ENCODE data around the gene RIN3.

RIN3 gene

DNA sequence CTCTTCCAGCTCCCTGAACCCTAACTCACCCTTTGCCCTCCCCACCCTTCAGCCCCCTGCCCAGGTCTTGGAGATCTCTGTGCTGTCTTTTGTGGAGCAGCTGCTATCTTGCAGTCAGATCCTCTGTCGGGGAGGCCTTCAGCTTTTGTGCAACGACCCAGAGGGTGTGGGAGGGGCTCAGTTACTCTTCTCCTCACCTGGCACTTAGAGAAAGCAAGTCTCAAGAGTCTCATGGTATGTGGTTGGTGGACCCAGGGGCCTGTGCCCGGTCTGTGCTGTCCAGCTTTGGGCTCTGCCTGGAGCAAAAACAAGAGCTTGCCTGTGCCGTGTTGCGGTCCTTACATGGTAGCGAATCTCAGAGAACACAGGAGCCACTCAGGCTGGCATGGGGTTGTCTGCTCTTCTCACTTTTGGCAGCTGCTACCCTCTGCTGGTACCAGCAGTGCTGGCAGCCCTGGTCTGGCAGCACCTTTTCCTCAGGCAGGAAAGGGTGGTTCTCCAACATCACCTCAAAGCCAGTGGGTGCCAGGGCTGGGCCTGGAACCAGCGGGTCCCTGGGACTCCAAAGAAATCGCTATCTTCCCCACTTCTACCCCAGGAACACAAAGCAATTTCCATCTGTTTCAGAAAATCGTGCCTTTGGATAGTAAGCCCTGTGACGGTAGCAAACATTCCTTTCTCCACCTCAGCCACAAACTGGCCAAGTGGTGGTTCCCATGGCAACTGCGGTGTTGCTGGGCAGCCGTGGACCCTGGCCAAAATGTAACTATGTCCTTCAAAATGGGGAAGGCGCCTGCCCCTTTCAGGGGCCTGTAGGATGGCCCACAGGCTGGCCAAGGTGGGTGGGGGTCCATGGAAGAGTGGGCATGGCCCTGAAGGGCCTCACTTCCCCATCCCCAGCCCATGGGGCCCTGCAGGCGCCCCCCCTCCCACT lies 90.0 kb downstream of the RIN3 start:
- peaks cover 40% of the 10 kb centered on the region for H3K4me1 Mint-ChIP-seq
- peaks cover 20% of the 10 kb centered on the region for H3K36me3 Mint-ChIP-seq (ENCODE audit: low read depth)
- ATAC-seq, result peak; percentile 67
- H3K27ac Mint-ChIP-seq, result no peak overlapping the region
- no peak overlapping the region for H3K4me3 Mint-ChIP-seq
- no peaks in the 10 kb centered on the region for H3K27me3 Mint-ChIP-seq
- DNase-seq, result no peak
- H3K9me3 Mint-ChIP-seq, result no peaks in the 10 kb centered on the region

DNA sequence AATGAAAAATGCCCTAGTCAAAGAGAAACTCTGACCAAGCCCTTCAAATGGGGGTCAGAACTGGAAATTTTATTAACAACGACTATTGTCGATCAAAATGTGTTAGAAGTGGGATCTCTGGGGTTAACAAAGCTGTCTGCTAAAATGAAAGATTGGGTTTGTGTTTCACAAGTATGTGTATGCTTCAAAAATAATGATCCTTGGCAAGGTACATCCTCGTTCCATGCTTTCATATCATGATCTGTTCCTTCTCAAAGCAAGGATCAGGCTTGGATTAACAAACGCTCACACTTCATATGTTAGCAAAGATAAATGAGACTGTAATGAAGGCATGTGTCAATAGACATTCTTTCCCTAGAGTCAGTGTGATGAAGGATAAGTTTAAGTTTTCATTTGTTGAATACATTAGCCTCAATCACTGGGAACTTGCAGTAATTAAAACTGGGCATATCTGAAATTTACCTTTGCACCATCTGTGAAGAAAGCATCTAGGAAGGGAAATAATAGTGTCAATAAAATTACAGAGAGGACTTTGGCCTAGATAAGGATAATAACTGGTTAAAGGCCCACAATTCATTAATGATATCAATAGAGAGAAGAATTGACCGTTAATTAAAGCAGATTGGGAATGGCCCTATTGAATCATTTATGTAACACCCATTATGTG lies 91.8 kb downstream of the RIN3 start:
- H3K9me3 Mint-ChIP-seq, result no peaks in the 10 kb centered on the region
- peaks cover 36% of the 10 kb centered on the region for H3K4me1 Mint-ChIP-seq
- ATAC-seq, result no peak
- no peaks in the 10 kb centered on the region for H3K27me3 Mint-ChIP-seq
- peaks cover 20% of the 10 kb centered on the region for H3K36me3 Mint-ChIP-seq (ENCODE audit: low read depth)
- H3K4me3 Mint-ChIP-seq, result no peak overlapping the region
- no peak for DNase-seq
- no peak overlapping the region for H3K27ac Mint-ChIP-seq

DNA sequence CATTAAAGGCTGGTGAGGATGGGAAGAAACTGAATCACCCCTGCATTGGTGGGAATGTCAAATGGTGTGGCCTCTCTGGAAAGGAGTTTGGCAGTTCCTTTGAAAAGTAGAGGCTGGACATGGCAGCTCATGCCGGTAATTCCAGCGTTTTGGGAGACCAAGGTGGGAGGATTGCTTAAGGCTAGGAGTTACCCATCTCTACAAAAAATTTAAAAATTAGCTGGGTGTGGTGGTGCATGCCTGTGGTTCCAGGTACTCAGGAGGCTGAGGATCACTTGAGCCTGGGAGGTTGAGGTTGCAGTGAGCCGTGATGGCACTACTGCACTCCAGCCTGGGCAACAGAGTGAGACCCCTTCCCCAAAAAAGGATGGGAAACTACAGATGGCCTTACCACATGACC lies 93.7 kb downstream of the RIN3 start:
- Mint-ChIP-seq H3K36me3 (ENCODE audit: low read depth) (peaks cover 33% of the 10 kb centered on the region), H3K27me3 (no peaks in the 10 kb centered on the region), H3K4me1 (peaks cover 31% of the 10 kb centered on the region), H3K9me3 (no peaks in the 10 kb centered on the region), H3K27ac (no peak overlapping the region), H3K4me3 (no peak overlapping the region)
- ATAC-seq, result no peak
- DNase-seq, result no peak

DNA sequence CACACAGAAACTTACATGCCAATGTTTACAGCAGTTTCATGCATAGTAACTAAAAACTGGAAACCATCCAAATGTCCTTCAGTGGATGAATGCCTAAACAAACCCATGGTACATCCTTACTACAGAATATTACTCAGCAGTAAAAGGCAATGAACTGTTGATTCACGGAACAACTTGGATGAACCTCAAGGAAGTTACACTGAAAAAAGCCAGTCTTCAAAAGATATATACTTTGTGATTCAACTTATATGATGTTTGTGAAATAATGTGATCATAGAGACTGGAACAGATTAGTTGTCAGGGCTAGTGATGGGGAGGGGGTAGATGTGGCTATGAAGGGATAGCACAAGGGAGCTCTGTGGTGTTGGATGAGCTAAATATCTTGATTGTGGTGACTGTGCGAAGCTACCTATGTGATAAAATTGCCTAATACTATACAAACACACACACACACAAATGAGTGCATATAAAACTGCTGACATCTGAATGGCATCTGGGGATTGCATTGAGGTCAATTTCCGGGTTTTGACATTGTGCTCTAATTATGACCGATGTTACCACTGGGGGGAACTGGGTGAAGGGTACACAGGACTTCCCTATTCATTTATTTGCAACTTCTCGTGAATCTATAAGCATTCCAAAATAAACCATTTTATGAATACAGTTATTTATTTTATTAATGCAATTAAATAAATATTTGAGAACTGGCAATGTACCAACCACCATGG lies 94.3 kb downstream of the RIN3 start:
- H3K4me1 Mint-ChIP-seq, result peaks cover 33% of the 10 kb centered on the region
- ATAC-seq, result no peak
- H3K36me3 Mint-ChIP-seq (ENCODE audit: low read depth), result peaks cover 33% of the 10 kb centered on the region
- no peaks in the 10 kb centered on the region for H3K27me3 Mint-ChIP-seq
- H3K4me3 Mint-ChIP-seq, result no peak overlapping the region
- DNase-seq, result no peak
- H3K27ac Mint-ChIP-seq, result no peak overlapping the region
- H3K9me3 Mint-ChIP-seq, result no peaks in the 10 kb centered on the region

DNA sequence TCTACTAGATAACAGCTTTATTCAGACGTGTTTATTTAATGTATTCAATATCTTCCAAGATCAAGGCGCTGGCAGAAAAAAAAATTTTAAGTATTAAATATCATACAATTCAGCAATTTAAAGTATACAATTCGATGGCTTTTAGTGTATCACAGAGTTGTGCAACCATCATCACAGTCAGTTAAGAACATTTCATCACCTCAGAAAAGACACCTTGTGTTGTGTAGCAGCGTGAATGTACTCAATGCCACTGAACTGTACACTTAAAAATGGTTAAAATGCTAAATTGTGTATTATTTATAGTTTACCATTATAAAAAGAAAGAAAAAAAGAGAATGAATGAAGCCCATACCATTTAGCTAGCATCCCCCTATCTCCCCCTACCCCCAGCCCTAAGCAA lies 96.4 kb downstream of the RIN3 start:
- no peaks in the 10 kb centered on the region for H3K27me3 Mint-ChIP-seq
- peaks cover 33% of the 10 kb centered on the region for H3K36me3 Mint-ChIP-seq (ENCODE audit: low read depth)
- no peaks in the 10 kb centered on the region for H3K9me3 Mint-ChIP-seq
- ATAC-seq, result no peak
- no peak overlapping the region for H3K4me3 Mint-ChIP-seq
- no peak overlapping the region for H3K27ac Mint-ChIP-seq
- no peak for DNase-seq
- peaks cover 43% of the 10 kb centered on the region for H3K4me1 Mint-ChIP-seq

DNA sequence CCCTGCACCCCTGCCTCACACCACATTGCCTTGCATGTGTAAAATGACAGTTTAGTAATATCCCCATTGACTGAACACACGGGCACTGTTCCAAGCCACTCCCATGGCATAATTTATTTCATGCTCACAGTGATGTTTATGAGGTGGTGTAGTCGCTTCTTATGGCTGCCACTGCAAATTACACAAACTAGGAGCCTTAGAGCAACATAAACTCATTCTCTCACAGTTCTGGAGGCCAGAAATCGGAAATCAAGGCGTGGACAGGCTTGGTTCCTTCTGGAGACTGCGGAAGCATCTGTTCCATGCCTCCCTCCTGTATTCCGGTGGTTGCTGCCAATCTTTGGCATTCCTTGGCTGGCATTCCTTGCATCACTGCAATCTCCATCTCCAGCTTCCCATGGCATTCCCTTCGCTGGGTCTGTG lies 97.3 kb downstream of the RIN3 start:
- DNase-seq (no peak), ATAC-seq (no peak)
- Mint-ChIP-seq H3K27me3 (no peaks in the 10 kb centered on the region), H3K9me3 (no peaks in the 10 kb centered on the region), H3K4me3 (no peak overlapping the region), H3K36me3 (ENCODE audit: low read depth) (peaks cover 34% of the 10 kb centered on the region), H3K27ac (no peak overlapping the region), H3K4me1 (peaks cover 52% of the 10 kb centered on the region)

- H3K4me3 Mint-ChIP-seq, result no peak overlapping the region
- H3K9me3 Mint-ChIP-seq, result no peaks in the 10 kb centered on the region
- ATAC-seq (no peak), DNase-seq (peak; percentile 84)
- peaks cover 57% of the 10 kb centered on the region for H3K4me1 Mint-ChIP-seq
- peaks cover 26% of the 10 kb centered on the region for H3K36me3 Mint-ChIP-seq (ENCODE audit: low read depth)
- no peaks in the 10 kb centered on the region for H3K27me3 Mint-ChIP-seq
- H3K27ac Mint-ChIP-seq, result peak overlapping the region; percentile 29
Observed at GRCh38 chr14:92613008-92613658, 99.6 kb downstream of the RIN3 start.

- Mint-ChIP-seq H3K4me1 (peaks cover 57% of the 10 kb centered on the region), H3K9me3 (no peaks in the 10 kb centered on the region), H3K27ac (no peak overlapping the region), H3K36me3 (ENCODE audit: low read depth) (peaks cover 26% of the 10 kb centered on the region), H3K27me3 (no peaks in the 10 kb centered on the region), H3K4me3 (no peak overlapping the region)
- ATAC-seq (no peak), DNase-seq (no peak)
Observed at GRCh38 chr14:92613681-92614260, 100.2 kb downstream of the RIN3 start.

DNA sequence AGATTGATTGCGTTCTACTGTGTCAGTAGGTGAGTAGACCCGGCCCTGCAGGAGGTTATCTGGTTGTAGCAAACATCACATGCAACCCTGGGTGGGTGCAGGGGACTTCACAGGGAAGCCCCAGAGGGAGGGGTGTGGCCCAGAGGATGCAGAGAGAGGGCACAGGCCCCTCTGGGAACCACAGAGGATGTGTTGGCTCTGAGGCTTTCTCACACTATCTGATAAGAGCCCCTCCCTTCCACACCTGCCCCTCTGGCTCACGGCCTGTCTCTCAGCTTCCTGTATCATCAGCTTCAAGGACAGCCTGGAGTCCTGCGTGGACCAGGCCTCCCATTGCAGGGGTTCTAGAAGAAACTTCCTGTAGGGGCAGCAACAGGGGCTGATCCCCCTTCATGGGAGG lies 101.9 kb downstream of the RIN3 start:
- ATAC-seq (peak; percentile 94), DNase-seq (peak; percentile 65)
- H3K9me3 Mint-ChIP-seq, result no peaks in the 10 kb centered on the region
- peaks cover 37% of the 10 kb centered on the region for H3K36me3 Mint-ChIP-seq (ENCODE audit: low read depth)
- H3K27me3 Mint-ChIP-seq, result no peaks in the 10 kb centered on the region
- peak overlapping the region; percentile 71 for H3K27ac Mint-ChIP-seq
- H3K4me3 Mint-ChIP-seq, result peak overlapping the region; percentile 47
- peaks cover 46% of the 10 kb centered on the region for H3K4me1 Mint-ChIP-seq

- ATAC-seq (no peak), DNase-seq (no peak)
- Mint-ChIP-seq H3K4me3 (no peak overlapping the region), H3K27ac (peak overlapping the region; percentile 71), H3K9me3 (peaks cover under 1% of the 10 kb centered on the region), H3K27me3 (no peaks in the 10 kb centered on the region), H3K36me3 (ENCODE audit: low read depth) (peaks cover 36% of the 10 kb centered on the region), H3K4me1 (peaks cover 46% of the 10 kb centered on the region)
Observed at GRCh38 chr14:92616178-92616577, 102.6 kb downstream of the RIN3 start.

DNA sequence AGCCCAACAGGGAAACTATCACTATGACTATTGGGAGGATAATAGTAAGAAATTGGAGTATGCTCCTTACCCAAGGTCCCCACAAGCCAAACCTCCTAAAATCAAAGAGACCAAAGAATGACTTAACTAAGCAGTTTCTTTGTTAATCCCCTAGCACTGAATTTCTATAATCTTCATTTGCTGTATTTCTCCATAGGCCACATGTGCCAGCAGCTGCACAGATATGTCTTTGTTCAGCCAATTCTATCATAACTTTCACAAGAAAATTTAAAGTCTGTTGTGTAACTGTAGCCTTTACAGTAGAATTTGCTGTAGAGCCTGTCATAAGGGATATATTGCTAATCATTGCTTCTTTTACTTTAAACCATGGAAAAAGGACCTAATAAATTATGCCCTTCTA lies 104.0 kb downstream of the RIN3 start:
- Mint-ChIP-seq H3K27me3 (no peaks in the 10 kb centered on the region), H3K4me1 (peaks cover 43% of the 10 kb centered on the region), H3K36me3 (ENCODE audit: low read depth) (peaks cover 41% of the 10 kb centered on the region), H3K27ac (no peak overlapping the region), H3K4me3 (no peak overlapping the region), H3K9me3 (peaks cover 13% of the 10 kb centered on the region)
- ATAC-seq, result no peak
- DNase-seq, result no peak

GRCh38 chr14:92619671-92620456 lies 106.3 kb downstream of the RIN3 start:
- H3K36me3 Mint-ChIP-seq (ENCODE audit: low read depth), result peaks cover 63% of the 10 kb centered on the region
- DNase-seq (no peak), ATAC-seq (no peak)
- no peaks in the 10 kb centered on the region for H3K27me3 Mint-ChIP-seq
- H3K9me3 Mint-ChIP-seq, result peaks cover 17% of the 10 kb centered on the region
- H3K4me3 Mint-ChIP-seq, result no peak overlapping the region
- H3K27ac Mint-ChIP-seq, result no peak overlapping the region
- H3K4me1 Mint-ChIP-seq, result peaks cover 21% of the 10 kb centered on the region

GRCh38 chr14:92622311-92622710 lies 108.7 kb downstream of the RIN3 start:
- Mint-ChIP-seq H3K4me3 (no peak overlapping the region), H3K27me3 (no peaks in the 10 kb centered on the region), H3K36me3 (ENCODE audit: low read depth) (peaks cover 68% of the 10 kb centered on the region), H3K4me1 (peaks cover 2% of the 10 kb centered on the region), H3K9me3 (peaks cover 21% of the 10 kb centered on the region), H3K27ac (no peak overlapping the region)
- ATAC-seq (no peak), DNase-seq (no peak)

Data from activated naive CD8-positive, alpha-beta T cell treated with anti-CD3 and anti-CD28 coated beads, Interleukin-2, amount 50 U/mL, for 24 hours (primary cell).